HUDEP-2 (cell line): ENCODE measurements around the gene CCM2L.
A peak's percentile ranks its signal among the peaks of the same experiment; 100 is the strongest.

Source experiments
- DNase-seq, 76 experiments: peaks; one replicate each; lab custom pipeline; 2025; ENCODE audit not compliant: unreplicated experiment in 76 of 76; lab: John Stamatoyannopoulos, UW

CCM2L gene

DNA sequence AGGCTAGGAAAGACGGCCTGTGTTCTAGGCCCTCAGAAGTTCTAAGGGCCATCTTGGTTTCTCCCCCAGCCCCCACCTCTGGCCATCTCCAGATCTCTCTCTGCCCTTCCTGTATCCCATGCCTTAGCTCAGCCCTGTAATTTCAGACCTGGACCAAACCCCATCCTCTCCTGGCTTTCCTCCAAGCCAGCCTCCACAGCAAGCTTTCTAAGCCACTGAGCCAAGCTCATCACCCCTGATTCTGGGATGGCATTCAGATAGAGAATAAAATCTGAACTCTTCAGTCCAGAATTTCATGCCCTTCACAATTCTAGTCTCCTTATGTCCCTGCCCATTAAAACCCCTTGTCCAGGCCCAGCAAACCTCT is 18.9 kb upstream of the CCM2L start:
- no peak for DNase-seq

DNA sequence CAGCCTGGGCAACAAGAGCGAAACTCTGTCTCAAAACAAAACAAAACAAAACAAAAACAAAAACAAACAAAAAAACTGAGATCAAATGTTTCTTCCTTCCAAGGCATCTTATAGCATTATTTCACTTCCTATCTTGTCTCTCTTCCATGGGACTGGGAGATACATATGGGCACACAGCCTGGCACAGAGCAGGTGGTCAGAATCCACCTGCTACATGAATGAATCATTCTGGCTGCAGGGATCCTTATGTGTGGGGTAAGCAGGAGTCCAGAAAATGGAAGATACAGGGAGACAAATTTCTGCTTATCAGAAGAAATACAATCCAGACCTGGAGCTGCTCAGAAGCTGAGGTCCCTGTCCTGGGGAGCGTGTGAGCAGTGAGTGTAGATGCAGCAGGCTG is 18.2 kb upstream of the CCM2L start:
- no peak for DNase-seq

DNA sequence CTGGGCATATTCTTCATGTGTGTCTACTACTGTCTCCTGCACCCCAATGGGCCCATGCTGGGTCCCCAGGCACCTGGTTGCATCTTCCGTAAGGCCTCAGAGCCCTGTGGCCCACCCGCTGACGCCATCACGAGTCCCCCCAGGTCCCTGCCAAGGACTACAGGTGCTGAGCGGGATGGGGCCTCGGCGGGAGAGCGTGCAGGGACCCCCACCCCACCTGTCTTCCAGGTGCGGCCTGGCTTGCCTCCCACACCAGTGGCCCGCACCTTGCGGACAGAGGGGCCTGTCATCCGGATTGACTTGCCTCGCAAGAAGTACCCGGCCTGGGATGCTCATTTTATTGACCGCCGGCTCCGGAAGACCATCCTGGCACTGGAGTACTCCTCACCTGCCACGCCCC is 13.2 kb upstream of the CCM2L start:
- no peak for DNase-seq

DNA sequence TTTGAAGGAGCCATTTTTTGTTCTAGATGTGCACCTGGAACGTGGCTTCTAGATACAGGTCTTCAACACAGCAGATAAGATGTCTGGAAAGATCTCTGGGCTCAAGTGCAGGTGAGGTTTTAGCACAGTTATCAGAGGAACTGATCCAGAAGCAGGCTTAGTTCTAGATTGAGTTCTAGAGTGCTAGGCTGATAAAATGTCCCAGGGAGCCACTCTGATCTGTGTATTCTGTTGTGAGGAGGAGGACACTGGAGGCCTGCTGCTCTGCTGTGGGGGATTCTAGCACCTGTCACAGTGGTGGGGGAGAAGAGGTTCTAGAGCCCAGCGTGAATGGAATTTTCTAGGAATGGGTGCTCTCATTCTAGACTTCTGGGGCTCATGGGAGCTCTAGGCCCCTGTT is 12.0 kb upstream of the CCM2L start:
- DNase-seq: no peak

DNA sequence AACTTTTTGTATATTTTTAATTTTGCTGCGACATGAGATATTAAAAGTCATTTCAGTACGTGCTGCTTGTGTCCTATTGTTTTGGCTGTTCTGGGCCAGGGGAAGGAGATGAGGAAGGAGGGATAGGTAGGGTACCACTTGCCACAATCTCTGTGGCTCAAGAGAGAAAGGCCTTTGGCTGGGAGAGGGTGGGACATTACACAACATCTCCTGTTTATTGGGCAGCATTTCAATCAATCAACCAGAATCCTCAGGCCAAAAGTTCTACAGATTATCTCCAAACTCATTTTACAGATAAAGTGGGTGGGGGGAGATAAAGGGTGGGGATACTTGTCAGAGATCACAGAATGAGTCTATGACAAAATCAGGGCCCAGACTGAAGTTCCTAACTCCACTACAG is 6.9 kb upstream of the CCM2L start:
- no peak for DNase-seq

DNA sequence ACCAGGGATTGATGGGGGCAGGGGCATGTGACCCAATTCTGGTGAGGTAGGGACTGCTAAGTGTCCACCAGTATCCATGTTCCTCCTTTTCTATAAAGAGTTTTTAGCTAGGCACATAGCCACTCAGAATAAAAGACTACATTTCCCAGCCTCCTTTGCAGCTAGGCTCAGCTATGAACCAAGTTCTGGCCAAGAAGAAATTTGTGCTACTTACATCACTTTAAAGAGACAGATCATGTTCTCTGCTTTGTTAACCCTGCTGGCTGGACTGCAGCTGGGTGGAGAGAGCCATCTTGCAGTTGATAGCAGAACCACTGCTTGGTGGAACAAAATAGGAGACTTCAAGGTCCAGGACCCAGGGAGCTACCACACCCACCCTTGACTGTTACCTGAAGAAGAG is 5.3 kb upstream of the CCM2L start:
- peak in 1 of 76 experiments; percentile 12 for DNase-seq

DNA sequence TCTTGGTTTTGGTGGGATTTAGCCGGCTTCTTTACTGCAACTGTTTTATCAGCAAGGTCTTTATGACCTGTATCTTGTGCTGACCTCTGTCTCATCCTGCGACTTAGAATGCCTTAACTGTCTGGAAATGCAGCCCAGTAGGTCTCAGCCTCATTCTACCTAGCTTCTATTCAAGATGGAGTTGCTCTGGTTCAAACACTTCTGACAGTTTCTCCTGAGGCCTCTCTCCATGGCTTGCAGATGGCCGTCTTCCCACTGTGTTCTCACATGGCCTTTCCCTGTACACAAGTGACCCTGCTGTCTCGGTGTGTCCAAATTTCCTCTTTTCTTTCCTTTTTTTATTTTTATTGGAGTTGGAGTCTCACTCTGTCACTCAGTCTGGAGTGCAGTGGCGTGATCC is 4.2 kb upstream of the CCM2L start:
- DNase-seq: no peak

DNA sequence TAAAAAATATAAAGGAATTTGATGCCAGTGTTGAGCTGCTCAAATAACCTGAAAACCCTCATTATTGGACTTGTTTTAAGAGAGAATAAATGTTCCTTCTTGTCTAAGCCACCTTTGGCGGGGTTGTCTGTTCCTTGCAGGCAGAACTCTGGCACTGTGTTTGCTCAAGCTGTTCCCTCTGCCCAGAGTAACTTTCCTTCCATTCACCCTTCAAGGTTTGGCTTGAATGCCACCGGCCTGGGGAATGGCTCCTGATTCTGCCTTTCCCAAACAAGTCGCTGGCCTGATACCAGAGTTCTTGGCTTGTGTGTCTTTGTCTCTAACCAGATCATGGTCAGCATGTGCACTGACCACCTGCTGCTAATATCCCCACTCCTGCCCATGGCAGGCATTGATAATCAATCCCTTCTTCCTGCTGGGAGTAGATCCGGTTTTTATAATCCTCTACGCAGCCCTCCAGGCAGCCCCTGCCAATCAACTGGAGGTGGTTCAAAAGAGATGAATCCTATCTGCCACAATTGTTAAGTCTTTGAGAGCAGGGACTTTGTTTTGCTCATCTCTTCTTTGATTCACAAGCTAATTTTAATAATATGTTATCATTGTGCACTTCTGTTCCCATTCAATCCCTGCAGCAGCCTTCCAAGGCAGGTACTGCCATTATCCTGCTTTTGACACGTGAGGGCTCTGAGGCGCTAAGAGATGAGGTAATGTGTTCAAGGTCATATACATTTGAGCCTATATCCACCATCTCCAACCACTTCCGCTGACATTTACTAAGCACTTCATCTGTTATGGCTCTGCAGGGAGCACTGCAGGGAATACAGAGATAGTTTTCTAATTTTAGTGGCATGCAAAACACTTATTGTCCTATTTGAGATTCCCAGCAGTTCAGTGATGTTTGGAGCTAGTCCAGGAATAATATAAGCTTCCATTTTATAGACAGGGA is 3.1 kb upstream of the CCM2L start:
- no peak for DNase-seq

DNA sequence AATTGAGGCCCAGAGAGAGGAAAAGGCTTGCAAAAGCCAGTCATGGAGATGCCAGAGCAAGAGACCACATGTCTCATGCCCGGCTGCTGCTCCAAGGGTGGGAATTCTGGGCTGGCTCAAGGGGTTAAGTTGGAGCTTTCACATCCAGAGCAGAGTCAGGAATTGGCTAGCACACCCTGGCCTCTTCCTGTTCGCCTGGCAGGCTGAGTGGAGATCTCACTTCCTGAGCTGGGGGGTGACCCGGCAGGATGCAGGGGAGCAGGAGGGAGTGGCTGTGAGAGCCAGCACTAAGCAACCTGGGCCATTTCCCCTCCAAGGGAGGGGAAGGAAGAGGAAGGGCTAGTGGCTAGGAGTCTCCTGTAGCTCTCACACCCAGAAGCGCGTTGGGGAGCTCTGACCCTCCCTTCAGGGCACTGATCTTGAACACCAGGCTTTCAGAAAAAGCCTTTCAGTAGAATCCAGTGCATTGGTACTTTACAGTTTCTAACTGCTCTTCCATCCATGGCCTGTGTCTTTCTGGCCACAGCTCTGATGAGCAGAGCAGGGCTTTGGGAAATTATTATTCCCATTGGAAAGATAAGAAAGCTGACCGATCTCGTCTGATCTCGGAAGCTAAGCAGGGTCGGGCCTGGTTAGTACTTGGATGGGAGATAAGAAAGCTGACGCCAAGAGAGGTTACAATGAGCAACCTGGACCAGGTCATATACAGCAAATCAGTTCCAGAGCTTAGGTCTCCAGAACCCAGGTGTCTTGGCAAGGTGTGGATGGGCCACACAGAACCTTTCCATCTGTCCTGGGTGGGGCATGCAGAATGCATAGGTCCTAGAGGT is 2.2 kb upstream of the CCM2L start:
- DNase-seq: no peak

DNA sequence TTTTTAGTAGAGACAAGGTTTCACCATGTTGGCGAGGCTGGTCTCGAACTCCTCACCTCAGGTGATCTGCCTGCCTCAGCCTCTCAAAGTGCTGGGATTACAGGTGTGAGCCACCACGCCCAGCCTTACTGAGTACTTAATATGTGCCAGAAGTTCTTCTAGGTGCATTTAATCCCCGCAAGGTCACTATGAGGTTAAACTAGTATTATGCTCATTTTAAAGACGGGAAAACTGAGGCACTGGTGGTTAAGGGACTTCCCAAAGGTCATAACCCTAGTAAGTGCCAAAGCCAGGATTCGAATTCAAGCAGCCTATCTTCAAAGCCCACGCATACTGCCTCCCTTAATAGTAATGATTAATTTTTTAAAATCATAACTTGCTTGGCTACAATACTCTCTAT is 674 bp upstream of the CCM2L start:
- DNase-seq: no peak

DNA sequence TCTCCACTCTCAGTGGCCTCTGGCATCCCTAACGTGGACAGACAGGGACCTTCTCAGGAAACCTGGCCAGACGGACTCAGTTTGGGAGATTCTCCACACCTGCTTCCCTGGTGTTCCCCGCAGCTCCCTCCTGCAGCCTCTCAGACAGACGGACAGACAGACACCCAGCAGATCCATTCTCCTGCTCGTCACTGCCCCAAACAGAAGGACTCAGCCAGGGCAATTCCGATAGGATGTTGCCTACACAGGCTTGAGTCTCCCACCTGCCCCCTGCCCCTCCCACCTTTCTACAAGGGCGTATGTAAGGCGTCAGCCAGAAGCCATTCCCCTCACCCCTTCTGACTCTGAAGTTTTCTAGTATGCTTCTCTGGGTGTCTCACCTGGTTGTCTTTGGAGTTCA is 428 bp downstream of the CCM2L start:
- no peak for DNase-seq

DNA sequence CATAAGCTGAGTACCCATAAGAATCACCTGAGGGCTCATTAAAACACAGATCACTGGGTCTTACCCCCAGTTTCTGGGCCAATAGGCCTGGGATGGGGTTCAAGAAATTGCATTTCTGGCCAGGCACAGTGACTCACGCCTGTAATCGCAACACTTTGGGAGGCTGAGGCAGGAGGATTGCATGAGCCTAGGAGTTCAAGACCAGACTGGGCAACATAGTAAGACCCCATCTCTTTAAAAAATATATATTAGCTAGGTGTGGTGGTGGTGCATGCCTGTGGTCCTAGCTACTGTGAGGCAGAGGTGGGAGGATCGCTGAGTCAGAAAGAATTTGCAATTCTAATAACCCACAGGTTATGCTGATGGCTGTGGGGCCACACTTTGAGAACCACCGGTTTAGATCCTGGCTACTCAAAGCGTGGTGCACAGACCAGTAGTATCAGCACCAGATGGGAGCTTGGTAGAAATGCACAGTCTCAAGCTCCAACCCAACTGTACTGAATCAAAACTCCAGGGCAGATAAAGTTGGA is 2.0 kb downstream of the CCM2L start:
- DNase-seq: no peak

DNA sequence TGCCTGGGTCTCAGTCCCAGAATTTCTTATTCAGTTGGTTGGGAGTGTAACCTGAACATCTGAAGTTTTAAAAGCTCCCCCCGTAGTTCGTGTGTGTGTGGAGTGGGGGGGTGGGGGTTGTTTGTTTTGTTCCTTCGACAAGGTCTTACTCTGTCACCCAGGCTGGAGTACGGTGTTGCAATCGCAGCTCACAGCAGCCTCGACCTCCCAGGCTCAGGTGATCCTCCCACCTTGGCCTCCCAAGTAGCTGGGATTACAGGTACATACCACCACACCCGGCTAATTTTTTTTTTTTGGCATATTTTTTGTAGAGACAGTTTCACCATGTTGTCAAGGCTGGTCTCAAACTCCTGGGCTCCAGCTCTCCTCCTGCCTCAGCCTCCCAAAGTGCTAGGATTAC is 3.1 kb downstream of the CCM2L start:
- DNase-seq: no peak

DNA sequence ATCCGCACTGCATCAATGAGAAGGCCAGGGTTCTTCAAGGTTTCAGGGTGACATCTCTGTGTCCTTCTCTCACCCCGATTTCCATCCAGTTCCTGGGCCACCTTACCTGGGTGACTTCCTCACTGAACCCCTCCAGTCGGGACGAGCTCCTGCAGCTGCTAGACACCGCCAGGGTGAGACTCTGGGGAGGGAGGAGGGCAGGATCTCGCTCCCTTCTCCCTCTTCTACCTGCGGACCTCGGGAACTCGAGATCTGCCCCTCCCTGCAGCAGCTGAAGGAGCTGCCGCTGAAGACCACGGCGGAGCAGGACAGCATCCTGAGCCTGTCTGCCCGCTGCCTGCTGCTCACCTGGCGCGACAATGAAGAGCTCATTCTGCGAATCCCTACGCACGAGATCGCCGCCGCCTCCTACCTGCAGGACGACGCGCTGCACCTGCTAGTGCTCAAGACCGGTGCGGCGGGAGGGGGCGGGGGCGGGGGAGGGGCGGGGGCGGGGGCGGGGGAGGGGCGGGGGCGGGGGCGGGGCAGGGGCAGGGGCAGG is 7.5 kb downstream of the CCM2L start:
- DNase-seq: no peak

DNA sequence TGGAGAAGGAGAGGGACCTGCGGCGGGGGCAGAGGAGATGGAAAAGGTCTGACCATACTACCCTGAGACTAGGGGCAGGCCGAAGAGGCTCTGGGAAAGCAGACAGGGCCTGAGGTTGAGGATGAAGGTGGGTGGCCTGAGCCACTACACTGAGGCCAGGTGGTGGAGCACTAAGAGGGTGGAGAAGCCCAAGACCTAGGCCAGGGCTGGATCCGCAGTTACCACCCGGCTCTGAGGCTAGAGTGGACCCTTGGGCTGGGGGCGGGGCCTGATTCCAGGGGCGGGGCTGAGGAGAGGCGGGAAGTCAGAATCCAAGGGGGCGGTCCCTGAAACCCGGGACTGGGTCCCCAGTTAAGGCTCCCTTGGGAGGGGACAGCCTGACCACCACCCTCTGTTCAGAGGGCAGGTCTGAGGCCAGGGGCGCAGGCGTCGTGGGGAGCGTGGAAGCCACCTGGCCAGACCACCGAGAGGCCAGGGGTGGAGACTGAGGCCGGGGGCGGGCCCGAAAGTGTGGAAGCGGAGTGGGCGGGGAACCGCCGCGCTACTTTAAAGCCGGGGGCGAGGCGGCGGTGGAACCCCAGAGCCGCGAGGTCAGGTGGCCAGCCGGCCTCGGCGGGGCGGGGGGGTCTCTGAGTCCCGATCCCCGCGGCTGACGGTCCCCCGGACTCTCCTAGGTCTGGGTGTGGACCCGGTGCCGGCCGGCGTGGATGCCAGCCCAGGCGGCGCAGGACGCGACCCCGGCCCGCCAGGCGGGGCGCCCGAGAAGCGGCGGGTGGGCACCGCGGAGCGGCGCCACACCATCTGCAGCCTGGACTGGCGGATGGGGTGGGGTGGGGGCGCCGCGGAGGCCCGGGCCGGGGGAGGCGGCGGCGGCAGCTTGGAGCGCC is 8.3 kb downstream of the CCM2L start:
- DNase-seq: peak in 11 of 76 experiments; percentile 2 to 25 (median 12)

DNA sequence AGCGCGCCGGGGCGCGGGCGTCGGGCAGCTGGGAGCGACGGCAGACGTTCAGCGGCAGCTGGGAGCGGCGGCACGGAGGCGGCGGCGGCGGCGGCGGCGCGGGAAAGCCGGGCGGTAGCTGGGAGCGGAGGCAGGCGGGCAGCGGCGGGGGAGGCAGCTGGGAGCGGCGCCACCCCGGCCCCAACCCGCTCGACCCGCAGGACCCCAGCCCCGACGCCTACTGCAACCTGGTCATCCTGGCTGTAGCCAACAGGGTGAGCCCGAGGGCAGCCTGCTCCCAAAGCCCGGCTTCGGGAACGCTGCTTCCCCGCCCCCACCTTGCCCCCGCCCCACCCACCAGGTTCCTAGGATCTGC is 8.9 kb downstream of the CCM2L start:
- no peak for DNase-seq

DNA sequence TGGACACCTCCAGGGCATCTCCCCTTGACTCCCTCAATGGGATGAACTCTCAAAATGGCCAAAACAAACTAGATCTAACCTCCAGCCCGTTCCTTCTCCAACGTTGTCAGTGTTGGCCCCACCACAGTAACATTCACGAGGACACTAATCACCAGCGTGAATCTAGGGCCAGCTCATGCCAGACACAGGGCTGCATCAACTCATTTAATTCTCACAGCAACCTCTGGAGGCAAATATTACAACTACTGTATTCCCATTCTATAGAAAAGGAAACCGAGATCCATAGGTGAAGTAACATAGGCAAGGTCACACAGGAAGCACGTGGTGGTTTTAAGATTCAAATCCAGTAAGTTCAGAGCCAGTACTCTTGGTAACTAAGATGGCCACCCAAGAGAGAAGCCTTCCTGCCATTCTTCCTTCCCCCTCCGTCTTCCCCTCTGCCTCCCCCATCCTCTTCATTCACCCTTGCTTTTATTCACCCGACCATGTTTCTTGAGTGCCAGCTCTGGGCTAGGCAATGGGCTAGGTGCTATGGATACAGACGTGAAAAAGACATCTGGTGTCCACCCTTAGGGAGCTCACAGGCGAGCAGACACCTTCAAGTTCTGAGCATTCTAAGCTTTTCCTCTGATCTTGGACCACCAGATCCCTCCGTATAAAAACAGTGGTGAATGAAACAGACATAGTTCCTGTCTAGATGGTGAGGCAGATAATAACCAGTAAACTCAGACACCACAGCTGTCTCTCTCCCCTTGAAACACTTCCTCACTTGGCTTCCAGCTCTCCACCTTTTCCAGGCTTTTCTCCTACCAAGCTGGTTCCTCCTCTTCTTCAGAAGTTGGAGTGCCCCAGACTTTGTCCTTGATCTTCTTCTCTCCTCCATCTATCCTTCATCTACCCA is 9.6 kb downstream of the CCM2L start:
- no peak for DNase-seq

DNA sequence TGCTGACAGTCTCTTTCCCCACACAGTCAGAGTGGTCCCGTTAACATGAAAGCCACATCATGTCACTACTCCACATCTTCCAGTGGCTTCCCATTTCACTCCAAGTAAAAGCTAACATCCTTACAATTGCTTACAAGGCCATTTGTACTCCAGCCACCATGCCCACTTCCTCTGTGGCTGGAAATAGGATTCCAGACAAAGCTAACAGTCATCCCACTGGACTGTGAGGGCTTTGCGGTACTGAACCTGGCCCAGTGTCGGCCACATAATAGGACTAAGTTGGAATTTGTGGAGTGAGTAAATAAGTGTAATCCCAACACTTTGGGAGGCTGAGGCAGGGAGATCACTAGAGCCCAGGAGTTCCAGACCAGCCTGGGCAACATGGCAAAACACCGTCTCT is 10.9 kb downstream of the CCM2L start:
- no peak for DNase-seq

DNA sequence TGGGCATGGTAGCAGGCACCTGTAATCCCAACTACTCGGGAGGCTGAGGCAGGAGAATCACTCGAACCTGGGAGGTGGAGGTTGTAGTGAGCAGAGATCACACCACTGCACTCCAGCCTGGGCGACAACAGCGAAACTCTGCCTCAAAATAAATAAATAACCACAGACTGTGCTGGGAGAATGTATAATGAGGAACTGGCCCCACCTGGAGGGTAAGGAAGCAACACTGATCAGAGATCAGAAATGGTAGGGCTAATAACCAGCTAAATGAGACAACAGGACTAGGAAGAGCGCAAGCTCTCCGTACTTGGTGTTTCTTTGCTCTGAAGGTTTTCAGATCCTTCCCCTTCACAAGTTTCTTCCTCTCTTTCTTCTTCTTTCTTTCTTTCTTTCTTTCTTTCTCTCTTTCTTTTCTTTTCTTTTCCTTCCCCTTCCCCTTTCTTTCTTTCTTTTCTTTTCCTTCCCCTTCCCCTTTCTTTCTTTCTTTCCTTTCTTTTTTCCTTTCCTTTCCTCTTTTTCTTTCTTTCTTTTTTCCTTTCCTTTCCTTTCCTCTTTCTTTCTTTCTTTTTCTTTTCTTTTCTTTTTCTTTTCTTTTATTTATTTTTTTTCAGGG is 14.6 kb downstream of the CCM2L start:
- no peak for DNase-seq
